ENCODE data around the gene GMDS.

GMDS gene

DNA sequence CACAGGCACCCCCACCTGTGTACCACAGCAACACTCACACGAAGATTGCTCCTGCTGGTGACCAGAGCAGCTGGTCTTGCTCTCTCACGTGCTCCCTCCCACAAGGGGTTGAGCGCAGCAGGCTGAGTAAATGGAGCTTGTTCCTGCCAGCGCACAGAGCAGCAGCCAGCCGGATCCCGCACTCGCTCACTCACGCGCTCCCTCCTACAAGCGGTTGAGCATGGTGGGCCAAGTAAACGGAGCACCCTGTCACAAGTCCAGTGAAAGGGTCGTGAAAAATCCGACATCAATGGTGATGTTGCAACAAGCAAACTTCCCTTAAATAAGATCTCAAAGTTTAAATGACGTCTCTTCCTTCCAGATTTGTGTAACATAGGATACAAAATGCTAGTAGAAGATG lies 322.0 kb downstream of the GMDS start:
- no peak for DNase-seq

GRCh38 chr6:1917626-1918371 lies 327.6 kb downstream of the GMDS start:
- no peak for DNase-seq

- no peak for DNase-seq
Measured at GRCh38 chr6:1916334-1917070, 328.9 kb downstream of the GMDS start.

- DNase-seq = no peak
Measured at GRCh38 chr6:1915226-1915625, 330.2 kb downstream of the GMDS start.

GRCh38 chr6:1913577-1913976 lies 331.8 kb downstream of the GMDS start:
- no peak for DNase-seq

GRCh38 chr6:1912731-1913130 lies 332.7 kb downstream of the GMDS start:
- DNase-seq = no peak

- no peak for DNase-seq
Measured at GRCh38 chr6:1911474-1911873, 333.9 kb downstream of the GMDS start.

- DNase-seq = no peak
Measured at GRCh38 chr6:1910621-1911407, 334.6 kb downstream of the GMDS start.

GRCh38 chr6:1908784-1909183 lies 336.6 kb downstream of the GMDS start:
- no peak for DNase-seq

GRCh38 chr6:1906609-1907008 lies 338.8 kb downstream of the GMDS start:
- DNase-seq = no peak

GRCh38 chr6:1906014-1906413 lies 339.4 kb downstream of the GMDS start:
- DNase-seq = no peak

DNA sequence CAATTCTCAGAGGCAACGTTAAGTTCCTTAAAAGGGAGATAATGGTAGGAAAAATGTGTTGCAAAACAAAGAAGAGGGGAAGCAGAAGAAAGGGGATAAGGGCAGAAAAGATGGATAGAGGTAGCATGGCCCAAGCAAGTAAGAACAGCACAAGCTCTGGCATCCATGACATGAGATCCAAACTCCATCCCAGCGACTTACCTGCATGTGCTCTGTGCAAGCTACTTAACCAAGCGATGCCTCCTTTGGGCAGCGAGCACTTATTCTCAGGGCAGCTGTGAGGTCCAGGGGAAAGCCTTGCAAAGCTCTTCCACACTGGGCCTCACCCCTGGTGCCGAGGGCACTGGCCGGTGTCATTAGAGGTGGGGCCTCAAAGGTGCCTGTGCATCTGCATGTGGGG lies 340.5 kb downstream of the GMDS start:
- no peak for DNase-seq

GRCh38 chr6:1904466-1904799 lies 341.0 kb downstream of the GMDS start:
- DNase-seq = no peak

DNA sequence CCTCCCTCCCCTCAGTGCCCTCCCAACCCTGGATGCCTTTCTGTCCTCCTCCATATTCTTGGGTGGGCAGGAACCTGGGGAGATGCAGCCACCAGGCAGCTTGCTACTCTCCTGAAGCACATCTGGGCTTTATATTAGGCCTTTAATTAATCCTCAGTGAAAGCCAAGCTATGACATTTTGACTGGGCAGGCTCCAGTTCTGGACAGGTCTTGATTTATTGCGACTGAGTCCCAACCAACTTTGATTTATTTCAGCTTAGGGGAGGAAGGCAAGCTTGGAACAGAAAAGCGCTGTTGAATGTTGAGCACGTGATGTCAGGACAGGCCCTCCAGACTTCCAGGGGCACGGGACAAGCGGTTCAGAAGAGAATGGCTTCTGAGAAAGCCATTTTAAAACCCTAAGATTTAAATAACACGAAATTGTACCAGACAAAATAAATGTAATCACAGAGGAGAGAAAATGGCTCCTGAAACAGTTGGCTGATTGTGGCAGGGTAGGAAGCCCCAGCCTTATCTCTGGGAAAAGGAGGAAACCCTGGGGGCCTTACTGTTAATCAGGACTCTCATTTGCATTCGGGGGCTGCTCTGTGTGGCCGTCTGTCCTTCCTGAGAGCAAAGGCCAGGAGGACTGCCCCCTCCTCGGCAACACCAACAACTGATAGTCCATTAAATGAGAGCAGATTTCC lies 341.5 kb downstream of the GMDS start:
- DNase-seq = no peak

- no peak for DNase-seq
Measured at GRCh38 chr6:1901556-1901955, 343.8 kb downstream of the GMDS start.

- DNase-seq = no peak
Measured at GRCh38 chr6:1896897-1897296, 348.5 kb downstream of the GMDS start.

- no peak for DNase-seq
Measured at GRCh38 chr6:1895721-1896120, 349.7 kb downstream of the GMDS start.

GRCh38 chr6:1894954-1895353 lies 350.5 kb downstream of the GMDS start:
- no peak for DNase-seq

- no peak for DNase-seq
Measured at GRCh38 chr6:1893470-1894130, 351.8 kb downstream of the GMDS start.

GRCh38 chr6:1892716-1893115 lies 352.7 kb downstream of the GMDS start:
- DNase-seq = no peak

DNA sequence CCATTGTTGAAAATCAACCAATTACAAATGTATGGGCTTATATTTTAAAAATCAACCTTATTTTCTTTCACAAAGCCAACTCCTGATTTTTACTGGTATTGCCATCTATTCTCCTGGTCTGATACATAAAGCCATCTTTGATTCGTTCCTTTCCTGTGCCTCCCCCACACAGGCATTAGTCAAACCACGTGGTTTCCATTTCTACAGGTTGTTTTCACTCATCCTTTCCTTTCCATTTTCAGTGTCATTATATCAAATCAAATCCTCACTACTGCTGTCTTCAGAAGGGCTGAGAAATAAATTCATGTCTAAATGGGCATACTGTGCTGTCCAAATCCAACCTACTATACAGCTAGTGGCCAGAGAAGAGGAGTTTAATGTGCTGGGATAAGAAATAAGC lies 354.4 kb downstream of the GMDS start:
- no peak for DNase-seq

DNA sequence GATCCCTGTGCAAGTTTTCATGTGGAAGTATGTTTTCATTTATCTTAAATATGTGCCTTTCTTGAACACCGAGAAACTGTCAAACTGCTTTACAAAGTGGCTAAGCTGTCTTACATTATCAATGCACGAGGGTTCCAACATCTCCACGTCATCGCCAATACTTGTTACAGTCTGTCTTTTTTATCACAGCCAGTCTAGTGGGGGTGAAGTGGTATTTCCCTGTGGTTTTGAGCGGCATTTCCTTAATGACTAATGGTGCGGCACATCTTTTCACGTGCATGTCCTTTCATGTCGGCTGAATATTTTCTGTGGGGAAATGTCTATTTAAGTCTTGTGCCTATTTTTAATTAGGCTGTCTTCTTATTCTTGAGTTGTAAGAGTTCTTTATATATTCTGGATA lies 355.3 kb downstream of the GMDS start:
- DNase-seq = no peak

GRCh38 chr6:1885576-1886011 lies 359.8 kb downstream of the GMDS start:
- no peak for DNase-seq
